Breast epithelium (tissue), 3 donors: ENCODE data around the gene EP300.
"Not testable (repeated sequence)": the region's sequence is repeated elsewhere in the genome, so short reads cannot be mapped to it uniquely, and the experiment has no call there.

Experiments used
- POLR2A ChIP-seq: fragments of 450-650 bp; IDR thresholded peaks from one replicate; pipeline ENCODE4 v1.6.1; 2016; ENCODE audit warnings: antibody characterized with exemption, mild to moderate bottlenecking, moderate library complexity
- POLR2AphosphoS5 ChIP-seq, 3 donors: sonication (generic); formaldehyde crosslinking; IDR thresholded peaks; one replicate each; pipeline ENCODE4 v1.6.1; 2017; ENCODE audit warnings: antibody characterized with exemption in 3 of 3
- TF ChIP-seq, protein P1 (sequence below), 3 donors: fragments of 450-650 bp; IDR thresholded peaks; one replicate each; pipeline ENCODE4 v1.5.1; 2016 to 2017; ENCODE audit warnings: antibody characterized with exemption in 3 of 3, mild to moderate bottlenecking in 3 of 3, moderate library complexity in 3 of 3

DNA sequence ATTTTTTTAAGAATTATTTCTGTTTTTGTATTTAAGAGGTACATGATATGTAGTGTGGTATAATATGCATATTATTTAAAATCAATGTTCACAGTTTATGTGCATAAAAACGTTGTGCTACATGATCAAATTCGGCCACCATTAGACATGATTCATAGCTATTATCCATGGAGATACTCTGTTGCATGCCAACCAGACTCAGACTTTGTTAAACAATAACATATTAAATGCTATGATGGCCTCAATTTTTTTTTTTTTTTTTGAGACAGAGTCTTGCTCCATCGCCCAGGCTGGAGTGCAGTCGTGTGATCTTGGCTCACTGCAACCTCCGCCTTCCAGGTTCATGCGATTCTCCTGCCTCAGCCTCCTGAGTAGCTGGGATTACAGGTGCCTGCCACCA lies 53.5 kb downstream of the EP300 start:
- TF ChIP-seq, protein P1, sequence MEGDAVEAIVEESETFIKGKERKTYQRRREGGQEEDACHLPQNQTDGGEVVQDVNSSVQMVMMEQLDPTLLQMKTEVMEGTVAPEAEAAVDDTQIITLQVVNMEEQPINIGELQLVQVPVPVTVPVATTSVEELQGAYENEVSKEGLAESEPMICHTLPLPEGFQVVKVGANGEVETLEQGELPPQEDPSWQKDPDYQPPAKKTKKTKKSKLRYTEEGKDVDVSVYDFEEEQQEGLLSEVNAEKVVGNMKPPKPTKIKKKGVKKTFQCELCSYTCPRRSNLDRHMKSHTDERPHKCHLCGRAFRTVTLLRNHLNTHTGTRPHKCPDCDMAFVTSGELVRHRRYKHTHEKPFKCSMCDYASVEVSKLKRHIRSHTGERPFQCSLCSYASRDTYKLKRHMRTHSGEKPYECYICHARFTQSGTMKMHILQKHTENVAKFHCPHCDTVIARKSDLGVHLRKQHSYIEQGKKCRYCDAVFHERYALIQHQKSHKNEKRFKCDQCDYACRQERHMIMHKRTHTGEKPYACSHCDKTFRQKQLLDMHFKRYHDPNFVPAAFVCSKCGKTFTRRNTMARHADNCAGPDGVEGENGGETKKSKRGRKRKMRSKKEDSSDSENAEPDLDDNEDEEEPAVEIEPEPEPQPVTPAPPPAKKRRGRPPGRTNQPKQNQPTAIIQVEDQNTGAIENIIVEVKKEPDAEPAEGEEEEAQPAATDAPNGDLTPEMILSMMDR (IDR thresholded peaks at IDR 0.05), result not testable (repeated sequence)
- not testable (repeated sequence) for TF ChIP-seq POLR2AphosphoS5 (IDR thresholded peaks at IDR 0.05); POLR2A
